ENCODE measurements around the gene RETN. TPM values are rescaled to one million over a fixed set of nuclear protein-coding genes. Genes with fewer than 3 reads are reported as not detected.

The RETN gene
- polyA plus RNA-seq, 2 of the 4 experiments (the other 2 are of a cell fraction): not detected

GRCh38 chr19:7639863-7640348, 28.9 kb upstream of the RETN start:
- 88% methylated on average over 13 of the region's 13 CpGs for WGBS (ENCODE audit: missing lambda C conversion rate)
- TF ChIP-seq RFX5 (IDR thresholded peaks at IDR 0.05) (no peak), HMGXB4 (CRISPR knock-in tag; IDR thresholded peaks at IDR 0.05; ENCODE audit: borderline replicate concordance) (no peak), HOXA7 (CRISPR knock-in tag; IDR thresholded peaks at IDR 0.05) (no peak), EP300 (IDR thresholded peaks at IDR 0.05) (no peak), HES2 (IDR thresholded peaks at IDR 0.05) (no peak), PBX3 (IDR thresholded peaks at IDR 0.05) (no peak), ESRRA (IDR thresholded peaks at IDR 0.05; ENCODE audit: borderline replicate concordance, low read length) (no peak), ZSCAN20 (CRISPR knock-in tag; IDR thresholded peaks at IDR 0.05) (no peak), CHD2 (IDR thresholded peaks at IDR 0.05; ENCODE audit: low read length, partially characterized antibody) (no peak), CBX2 (IDR thresholded peaks at IDR 0.05; ENCODE audit: borderline replicate concordance, low read depth) (no peak), EHMT2 (IDR thresholded peaks at IDR 0.05; ENCODE audit: low read depth) (no peak), BHLHE40 (IDR thresholded peaks at IDR 0.05; ENCODE audit: low read depth, low read length) (no peak), NFE2L2 (conservative IDR thresholded peaks at IDR 0.05; ENCODE audit: low read length) (no peak), FOSB (CRISPR knock-in tag; IDR thresholded peaks at IDR 0.05) (no peak), PHF8 (IDR thresholded peaks at IDR 0.05; ENCODE audit: borderline replicate concordance, low read depth) (no peak), HEYL (CRISPR knock-in tag; IDR thresholded peaks at IDR 0.05) (no peak), POLR2AphosphoS2 (conservative IDR thresholded peaks at IDR 0.05; ENCODE audit: low read length) (no peak), RCOR1 (IDR thresholded peaks at IDR 0.05; ENCODE audit: low read depth, low read length) (no peak)
- TF ChIP-seq, protein P1, sequence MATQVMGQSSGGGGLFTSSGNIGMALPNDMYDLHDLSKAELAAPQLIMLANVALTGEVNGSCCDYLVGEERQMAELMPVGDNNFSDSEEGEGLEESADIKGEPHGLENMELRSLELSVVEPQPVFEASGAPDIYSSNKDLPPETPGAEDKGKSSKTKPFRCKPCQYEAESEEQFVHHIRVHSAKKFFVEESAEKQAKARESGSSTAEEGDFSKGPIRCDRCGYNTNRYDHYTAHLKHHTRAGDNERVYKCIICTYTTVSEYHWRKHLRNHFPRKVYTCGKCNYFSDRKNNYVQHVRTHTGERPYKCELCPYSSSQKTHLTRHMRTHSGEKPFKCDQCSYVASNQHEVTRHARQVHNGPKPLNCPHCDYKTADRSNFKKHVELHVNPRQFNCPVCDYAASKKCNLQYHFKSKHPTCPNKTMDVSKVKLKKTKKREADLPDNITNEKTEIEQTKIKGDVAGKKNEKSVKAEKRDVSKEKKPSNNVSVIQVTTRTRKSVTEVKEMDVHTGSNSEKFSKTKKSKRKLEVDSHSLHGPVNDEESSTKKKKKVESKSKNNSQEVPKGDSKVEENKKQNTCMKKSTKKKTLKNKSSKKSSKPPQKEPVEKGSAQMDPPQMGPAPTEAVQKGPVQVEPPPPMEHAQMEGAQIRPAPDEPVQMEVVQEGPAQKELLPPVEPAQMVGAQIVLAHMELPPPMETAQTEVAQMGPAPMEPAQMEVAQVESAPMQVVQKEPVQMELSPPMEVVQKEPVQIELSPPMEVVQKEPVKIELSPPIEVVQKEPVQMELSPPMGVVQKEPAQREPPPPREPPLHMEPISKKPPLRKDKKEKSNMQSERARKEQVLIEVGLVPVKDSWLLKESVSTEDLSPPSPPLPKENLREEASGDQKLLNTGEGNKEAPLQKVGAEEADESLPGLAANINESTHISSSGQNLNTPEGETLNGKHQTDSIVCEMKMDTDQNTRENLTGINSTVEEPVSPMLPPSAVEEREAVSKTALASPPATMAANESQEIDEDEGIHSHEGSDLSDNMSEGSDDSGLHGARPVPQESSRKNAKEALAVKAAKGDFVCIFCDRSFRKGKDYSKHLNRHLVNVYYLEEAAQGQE (IDR thresholded peaks at IDR 0.05): no peak
- TF ChIP-seq, protein P2, sequence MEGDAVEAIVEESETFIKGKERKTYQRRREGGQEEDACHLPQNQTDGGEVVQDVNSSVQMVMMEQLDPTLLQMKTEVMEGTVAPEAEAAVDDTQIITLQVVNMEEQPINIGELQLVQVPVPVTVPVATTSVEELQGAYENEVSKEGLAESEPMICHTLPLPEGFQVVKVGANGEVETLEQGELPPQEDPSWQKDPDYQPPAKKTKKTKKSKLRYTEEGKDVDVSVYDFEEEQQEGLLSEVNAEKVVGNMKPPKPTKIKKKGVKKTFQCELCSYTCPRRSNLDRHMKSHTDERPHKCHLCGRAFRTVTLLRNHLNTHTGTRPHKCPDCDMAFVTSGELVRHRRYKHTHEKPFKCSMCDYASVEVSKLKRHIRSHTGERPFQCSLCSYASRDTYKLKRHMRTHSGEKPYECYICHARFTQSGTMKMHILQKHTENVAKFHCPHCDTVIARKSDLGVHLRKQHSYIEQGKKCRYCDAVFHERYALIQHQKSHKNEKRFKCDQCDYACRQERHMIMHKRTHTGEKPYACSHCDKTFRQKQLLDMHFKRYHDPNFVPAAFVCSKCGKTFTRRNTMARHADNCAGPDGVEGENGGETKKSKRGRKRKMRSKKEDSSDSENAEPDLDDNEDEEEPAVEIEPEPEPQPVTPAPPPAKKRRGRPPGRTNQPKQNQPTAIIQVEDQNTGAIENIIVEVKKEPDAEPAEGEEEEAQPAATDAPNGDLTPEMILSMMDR (IDR thresholded peaks at IDR 0.05): no peak
- FAIRE-seq: no peak

More at GRCh38 chr19:7639863-7640348, 28.9 kb upstream of the RETN start:
- ChIA-PET POLR2A (no interaction called here), CTCF (no interaction called here)
- no peak for DNase-seq (ENCODE audit: low read depth in 1 of 2, low spot score in 1 of 2)
- no peaks in the 10 kb centered on the region for H3K4me1 ChIP-seq
- no peak overlapping the region for H3K4me2 ChIP-seq
- no peak for ATAC-seq
- no peak overlapping the region for H3K4me3 ChIP-seq
- H3K9me3 ChIP-seq: no peaks in the 10 kb centered on the region
- H3K27ac ChIP-seq: no peak overlapping the region
